ENCODE measurements around the gene CERK. TPM values are rescaled to one million over a fixed set of nuclear protein-coding genes. Genes with fewer than 3 reads are reported as not detected.
A peak's percentile ranks its signal among the peaks of the same experiment; 100 is the strongest.

The CERK gene
- total RNA-seq, 1 donor: 28.2 TPM

GRCh38 chr22:46707827-46708570 lies 30.1 kb downstream of the CERK start:
- Histone ChIP-seq H3K79me2 (ENCODE audit: insufficient read depth, low read length) (peaks cover 2% of the 10 kb centered on the region), H3K4me2 (ENCODE audit: insufficient read depth, low read length) (no peak overlapping the region), H4K20me1 (ENCODE audit: insufficient read depth, low read length) (peaks cover 3% of the 10 kb centered on the region), H3K4me3 (ENCODE audit: insufficient read depth, low read length) (no peak overlapping the region), H2AFZ (ENCODE audit: low read length) (no peak overlapping the region), H3K9me3 (ENCODE audit: low read depth, low read length) (no peaks in the 10 kb centered on the region), H3K27me3 (ENCODE audit: insufficient read depth, low read length) (no peaks in the 10 kb centered on the region), H3K36me3 (ENCODE audit: insufficient read depth, low read length) (peaks cover 40% of the 10 kb centered on the region), H3K27ac (ENCODE audit: low read depth, low read length) (no peak overlapping the region), H3K4me1 (ENCODE audit: insufficient read depth, low read length) (no peaks in the 10 kb centered on the region)
- no peak for TF ChIP-seq CTCF (IDR thresholded peaks at IDR 0.05; ENCODE audit: extremely low read depth, low read depth, low read length)
- DNase-seq (ENCODE audit: insufficient read length, low spot score, missing footprints): peak; percentile 73

GRCh38 chr22:46707305-46707704 lies 30.7 kb downstream of the CERK start:
- no peak overlapping the region for H3K27ac ChIP-seq (ENCODE audit: low read depth, low read length)
- H2AFZ ChIP-seq (ENCODE audit: low read length): no peak overlapping the region
- H3K79me2 ChIP-seq (ENCODE audit: insufficient read depth, low read length): no peaks in the 10 kb centered on the region
- no peak overlapping the region for H3K4me2 ChIP-seq (ENCODE audit: insufficient read depth, low read length)
- peak; percentile 66 for DNase-seq (ENCODE audit: insufficient read length, low spot score, missing footprints)
- H3K36me3 ChIP-seq (ENCODE audit: insufficient read depth, low read length): peaks cover 44% of the 10 kb centered on the region
- H4K20me1 ChIP-seq (ENCODE audit: insufficient read depth, low read length): peaks cover 3% of the 10 kb centered on the region
- no peaks in the 10 kb centered on the region for H3K4me1 ChIP-seq (ENCODE audit: insufficient read depth, low read length)
- no peaks in the 10 kb centered on the region for H3K27me3 ChIP-seq (ENCODE audit: insufficient read depth, low read length)
- no peak overlapping the region for H3K4me3 ChIP-seq (ENCODE audit: insufficient read depth, low read length)
- H3K9me3 ChIP-seq (ENCODE audit: low read depth, low read length): no peaks in the 10 kb centered on the region
- no peak for TF ChIP-seq CTCF (IDR thresholded peaks at IDR 0.05; ENCODE audit: extremely low read depth, low read depth, low read length)

GRCh38 chr22:46706060-46706459 lies 32.0 kb downstream of the CERK start:
- Histone ChIP-seq H3K4me1 (ENCODE audit: insufficient read depth, low read length) (no peaks in the 10 kb centered on the region), H3K4me3 (ENCODE audit: insufficient read depth, low read length) (no peak overlapping the region), H3K79me2 (ENCODE audit: insufficient read depth, low read length) (no peaks in the 10 kb centered on the region), H3K4me2 (ENCODE audit: insufficient read depth, low read length) (no peak overlapping the region), H4K20me1 (ENCODE audit: insufficient read depth, low read length) (peaks cover 3% of the 10 kb centered on the region), H3K27ac (ENCODE audit: low read depth, low read length) (no peak overlapping the region), H2AFZ (ENCODE audit: low read length) (no peak overlapping the region), H3K27me3 (ENCODE audit: insufficient read depth, low read length) (no peaks in the 10 kb centered on the region), H3K36me3 (ENCODE audit: insufficient read depth, low read length) (peaks cover 39% of the 10 kb centered on the region), H3K9me3 (ENCODE audit: low read depth, low read length) (no peaks in the 10 kb centered on the region)
- no peak for TF ChIP-seq CTCF (IDR thresholded peaks at IDR 0.05; ENCODE audit: extremely low read depth, low read depth, low read length)
- DNase-seq (ENCODE audit: insufficient read length, low spot score, missing footprints): peak; percentile 4

GRCh38 chr22:46703996-46704370 lies 34.1 kb downstream of the CERK start:
- no peak for TF ChIP-seq CTCF (IDR thresholded peaks at IDR 0.05; ENCODE audit: extremely low read depth, low read depth, low read length)
- H3K27ac ChIP-seq (ENCODE audit: low read depth, low read length): no peak overlapping the region
- no peak overlapping the region for H3K4me3 ChIP-seq (ENCODE audit: insufficient read depth, low read length)
- no peaks in the 10 kb centered on the region for H3K27me3 ChIP-seq (ENCODE audit: insufficient read depth, low read length)
- DNase-seq (ENCODE audit: insufficient read length, low spot score, missing footprints): peak; percentile 50
- H3K4me2 ChIP-seq (ENCODE audit: insufficient read depth, low read length): no peak overlapping the region
- no peaks in the 10 kb centered on the region for H3K79me2 ChIP-seq (ENCODE audit: insufficient read depth, low read length)
- H3K4me1 ChIP-seq (ENCODE audit: insufficient read depth, low read length): no peaks in the 10 kb centered on the region
- H3K9me3 ChIP-seq (ENCODE audit: low read depth, low read length): no peaks in the 10 kb centered on the region
- H3K36me3 ChIP-seq (ENCODE audit: insufficient read depth, low read length): peaks cover 29% of the 10 kb centered on the region
- peaks cover 3% of the 10 kb centered on the region for H4K20me1 ChIP-seq (ENCODE audit: insufficient read depth, low read length)
- H2AFZ ChIP-seq (ENCODE audit: low read length): no peak overlapping the region
